Measurements from ENCODE around the gene GRIA3.

The GRIA3 gene

DNA sequence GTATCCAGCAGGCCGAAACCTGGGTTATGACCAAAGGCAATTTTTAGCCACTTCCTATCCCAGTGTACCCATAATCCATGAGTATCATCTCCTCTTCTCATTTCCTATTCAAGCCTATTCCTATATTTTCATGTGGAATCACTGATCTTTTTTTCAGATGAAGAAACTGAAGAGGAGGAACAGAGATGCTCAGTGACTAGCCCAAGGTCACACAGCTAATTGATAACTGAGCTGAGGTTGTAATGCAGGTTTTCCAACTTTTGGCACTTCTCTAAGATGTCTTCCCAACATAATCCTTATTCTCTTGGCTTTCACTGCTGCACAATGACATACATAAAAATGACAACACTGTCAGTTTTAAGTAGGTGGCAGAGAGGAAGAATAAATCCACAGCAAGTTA lies 15.3 kb downstream of the GRIA3 start:
- DNase-seq, result no peak

DNA sequence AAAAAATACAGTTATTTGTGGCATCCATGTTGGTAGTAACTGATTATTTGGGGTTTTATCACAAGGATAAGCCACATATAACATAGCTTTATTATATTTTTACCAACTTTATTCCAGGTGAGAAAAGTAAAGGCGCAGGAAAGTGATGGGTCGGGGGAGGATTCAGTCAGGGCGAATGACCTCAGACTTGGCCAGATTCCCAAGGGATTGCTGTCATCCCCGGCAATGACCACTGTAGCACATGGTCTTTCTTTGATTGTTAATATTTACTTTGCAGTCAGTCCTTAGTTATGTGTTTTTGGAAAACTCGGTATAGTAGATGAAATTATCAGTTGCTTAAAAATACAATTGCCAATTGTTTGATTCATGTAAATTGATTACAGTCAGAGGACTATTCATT lies 17.6 kb downstream of the GRIA3 start:
- no peak for DNase-seq

- DNase-seq, result no peak
Measured at GRCh38 chrX:123202523-123202922, 18.4 kb downstream of the GRIA3 start.

- DNase-seq, result no peak
Measured at GRCh38 chrX:123203772-123204171, 19.7 kb downstream of the GRIA3 start.

DNA sequence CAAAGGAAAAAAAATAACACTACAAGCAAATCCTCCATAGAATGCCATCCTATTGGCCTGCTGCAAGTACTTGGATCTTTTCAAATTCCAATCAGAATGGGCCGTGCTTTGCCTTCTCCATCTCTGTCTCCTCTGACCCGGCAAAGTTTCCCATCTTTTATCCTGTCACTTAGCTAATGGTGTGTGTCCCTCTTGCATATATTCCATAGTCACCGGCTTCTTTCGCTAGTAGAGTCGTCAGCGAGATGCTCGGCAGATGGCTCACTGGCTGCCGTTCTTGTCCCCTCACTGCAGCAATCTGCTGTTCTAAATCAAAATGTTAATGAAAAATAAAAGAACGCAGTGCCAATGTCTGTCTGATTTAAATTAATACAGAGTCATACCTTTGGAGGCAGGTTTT lies 22.1 kb downstream of the GRIA3 start:
- DNase-seq, result no peak

DNA sequence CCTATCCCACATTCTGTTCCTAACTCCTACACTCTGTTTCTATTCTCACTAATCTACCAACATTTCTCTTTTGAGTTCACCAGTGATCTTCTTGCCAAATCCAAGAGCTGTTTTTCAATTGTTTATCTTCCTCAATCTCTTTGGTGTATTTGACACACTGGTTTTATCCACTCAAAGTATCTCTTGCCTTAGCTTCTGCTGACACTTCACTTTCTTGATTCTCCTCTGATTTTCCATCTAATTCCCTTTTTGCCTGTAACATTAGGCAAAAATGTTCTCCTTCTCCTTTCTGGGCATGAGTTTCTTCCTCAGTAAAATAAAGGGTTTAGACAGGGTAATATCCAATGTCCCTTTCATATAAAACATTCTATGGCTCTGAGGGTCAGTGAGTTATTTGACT lies 26.2 kb downstream of the GRIA3 start:
- no peak for DNase-seq

- no peak for DNase-seq
Measured at GRCh38 chrX:123215397-123216089, 31.5 kb downstream of the GRIA3 start.

- DNase-seq, result no peak
Measured at GRCh38 chrX:123217077-123217476, 33.0 kb downstream of the GRIA3 start.

- no peak for DNase-seq
Measured at GRCh38 chrX:123217728-123218127, 33.6 kb downstream of the GRIA3 start.

DNA sequence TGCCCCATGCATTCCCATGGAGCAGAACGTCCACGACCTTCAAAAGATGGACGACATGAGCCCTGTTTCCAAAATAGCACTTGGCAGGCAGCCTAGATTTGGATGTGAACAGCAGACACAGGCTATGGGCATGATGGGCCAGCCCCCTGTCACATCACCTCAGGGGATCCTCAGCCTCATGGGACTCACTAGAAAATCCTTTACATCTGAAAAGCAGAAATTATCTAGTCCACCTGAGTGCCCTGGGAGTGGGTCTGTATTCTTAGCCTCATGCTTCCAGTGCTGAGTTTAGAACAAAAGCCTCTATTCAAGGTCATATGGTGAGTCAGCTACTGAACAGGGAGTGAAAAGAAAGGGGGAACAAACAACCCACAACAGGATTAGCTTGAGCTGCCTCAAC lies 35.8 kb downstream of the GRIA3 start:
- no peak for DNase-seq

DNA sequence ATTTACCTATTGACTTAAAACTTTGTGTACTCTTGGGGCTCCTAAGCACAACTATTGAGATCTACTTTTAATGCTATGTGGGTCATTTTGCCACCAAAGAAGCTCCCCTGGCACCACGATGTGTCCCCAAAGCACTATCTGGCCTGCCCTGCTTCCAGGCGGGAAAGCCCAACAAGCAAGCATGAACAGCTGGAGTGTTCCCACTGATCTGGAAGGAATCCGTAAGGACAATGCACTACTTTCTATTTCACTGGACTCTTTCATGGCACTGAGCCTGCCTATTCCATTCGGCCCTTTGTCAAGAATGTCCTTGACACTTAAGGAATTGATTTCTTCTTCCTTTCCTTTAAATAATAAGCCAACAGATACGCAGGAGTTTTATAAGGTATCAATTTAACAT lies 38.8 kb downstream of the GRIA3 start:
- peak; percentile 37 for DNase-seq

DNA sequence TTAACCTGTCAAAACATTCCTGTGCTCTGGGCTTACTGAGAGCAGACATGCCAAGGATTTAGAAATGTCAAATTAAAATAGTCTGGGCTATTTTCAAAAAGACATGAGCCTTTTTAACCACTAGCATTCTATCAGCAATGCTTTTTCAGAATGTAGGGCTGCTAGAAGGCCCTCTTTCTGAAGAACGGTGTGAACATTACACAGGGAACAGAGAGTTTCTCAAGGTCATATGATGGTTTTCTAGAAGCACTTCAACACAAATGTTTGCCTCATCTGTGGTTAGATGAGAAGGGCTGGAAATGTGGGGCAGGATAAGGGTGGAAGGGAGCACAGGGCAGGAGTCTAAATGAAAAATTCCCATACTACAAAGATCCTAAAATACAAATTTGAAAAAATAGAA lies 39.3 kb downstream of the GRIA3 start:
- DNase-seq, result no peak

DNA sequence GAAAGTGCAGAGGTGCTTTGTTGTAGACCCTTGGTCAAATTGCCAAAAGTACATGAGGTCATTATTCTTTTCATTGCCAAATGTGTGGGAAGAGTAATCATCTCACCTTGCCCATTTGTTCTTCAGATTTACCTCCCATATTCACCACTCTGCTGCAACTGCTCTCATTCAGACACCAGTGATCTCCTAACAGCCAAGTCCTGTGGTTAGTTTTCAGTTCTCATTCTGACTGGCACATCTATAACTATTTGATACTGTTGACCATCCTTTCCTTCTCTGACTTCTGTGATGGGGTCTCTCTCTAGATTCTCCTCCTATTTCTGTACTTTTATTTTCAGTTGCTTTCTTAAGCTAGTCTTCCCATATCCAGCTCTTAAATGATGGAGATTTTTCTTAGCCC lies 39.8 kb downstream of the GRIA3 start:
- DNase-seq, result no peak

DNA sequence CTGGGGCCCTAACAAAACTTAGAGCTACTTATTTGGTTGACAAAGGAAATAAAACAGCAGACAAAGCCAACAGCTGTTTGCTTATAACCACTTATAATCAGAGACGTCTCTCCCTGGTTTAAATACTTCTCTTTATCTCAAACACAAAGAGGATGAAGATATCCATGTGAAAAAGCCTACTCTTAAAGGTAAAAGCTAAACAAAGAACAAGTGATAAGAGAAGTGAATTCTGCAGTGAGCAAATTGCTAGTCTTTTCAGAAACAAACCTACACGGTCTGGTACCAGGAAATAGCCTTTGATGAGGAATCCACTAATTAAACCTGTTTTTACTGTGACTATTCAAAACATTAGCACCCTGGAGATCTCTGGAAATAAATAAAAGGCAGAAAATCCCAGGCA lies 46.7 kb downstream of the GRIA3 start:
- DNase-seq, result no peak

DNA sequence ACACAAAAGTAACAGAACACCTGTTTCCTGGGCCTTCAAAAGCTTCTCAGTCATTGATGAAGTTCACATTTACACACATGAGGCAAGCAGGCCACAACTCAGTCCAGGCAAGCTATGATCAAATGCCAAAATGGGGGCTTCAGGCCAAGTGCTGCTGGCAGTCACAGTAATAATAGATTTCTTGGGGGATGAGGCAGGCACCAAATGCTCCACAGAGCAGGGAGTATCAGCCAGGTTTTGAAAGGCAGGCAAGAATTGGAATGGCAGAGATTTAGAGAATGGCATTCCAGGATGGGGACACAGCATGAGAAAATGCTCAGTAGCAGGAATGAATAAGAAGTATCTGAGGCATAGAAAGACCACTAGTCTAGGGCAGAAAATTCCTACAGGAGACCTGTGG lies 52.8 kb downstream of the GRIA3 start:
- no peak for DNase-seq

GRCh38 chrX:123237271-123237670 lies 53.2 kb downstream of the GRIA3 start:
- no peak for DNase-seq

GRCh38 chrX:123254457-123254856 lies 70.4 kb downstream of the GRIA3 start:
- DNase-seq, result no peak

DNA sequence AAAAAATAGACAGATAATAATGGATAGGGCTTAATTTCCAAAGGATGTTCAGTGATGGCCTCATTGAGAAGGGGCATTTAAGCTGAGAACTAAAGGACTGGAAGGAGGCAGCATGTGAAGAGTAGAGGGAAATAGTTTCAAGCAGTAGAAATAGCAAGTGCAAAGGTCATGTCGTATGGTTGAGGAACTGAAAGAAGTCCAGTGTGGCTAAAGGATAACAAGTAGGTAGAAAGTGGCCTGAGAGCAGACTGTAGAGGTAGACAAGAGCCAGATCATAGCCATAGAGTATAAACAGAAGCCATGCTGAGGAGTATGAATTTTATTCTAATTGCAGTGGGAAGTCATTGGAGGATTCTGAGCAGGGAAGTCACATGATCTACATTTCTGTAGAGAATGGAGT lies 72.3 kb downstream of the GRIA3 start:
- DNase-seq, result no peak

- no peak for DNase-seq
Measured at GRCh38 chrX:123260920-123261418, 76.9 kb downstream of the GRIA3 start.

- peak; percentile 13 for DNase-seq
Measured at GRCh38 chrX:123263270-123263669, 79.2 kb downstream of the GRIA3 start.

- peak; percentile 5 for DNase-seq
Measured at GRCh38 chrX:123263747-123264146, 79.7 kb downstream of the GRIA3 start.

- no peak for DNase-seq
Measured at GRCh38 chrX:123267220-123267619, 83.1 kb downstream of the GRIA3 start.

DNA sequence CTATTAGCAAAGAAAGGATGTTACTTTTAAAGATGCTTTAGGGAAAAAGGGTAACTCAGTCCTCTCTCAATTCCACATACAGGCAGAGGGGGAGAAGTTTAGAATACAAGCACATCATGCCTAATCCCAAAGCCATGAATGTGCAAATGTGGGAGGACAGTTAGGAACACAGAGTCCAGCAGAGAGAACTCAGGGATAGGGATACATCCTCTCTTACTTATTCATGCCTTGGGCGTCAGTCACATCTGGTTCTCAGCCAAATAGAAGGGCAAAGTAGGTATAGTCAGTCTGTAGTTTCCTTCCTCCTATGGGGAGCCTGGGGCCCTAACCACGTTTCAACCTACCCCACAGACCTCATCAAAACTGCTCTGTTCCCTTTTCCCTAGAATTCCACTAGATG lies 87.8 kb downstream of the GRIA3 start:
- no peak for DNase-seq

- DNase-seq, result no peak
Measured at GRCh38 chrX:123272630-123273029, 88.6 kb downstream of the GRIA3 start.

GRCh38 chrX:123274796-123275195 lies 90.7 kb downstream of the GRIA3 start:
- DNase-seq, result no peak

Measured in eye (tissue), 1 donor.